SH-SY5Y (cell line): ENCODE data around the gene INPP4B.

Experiments
- GATA2 ChIP-seq: IDR thresholded peaks from 2 replicates; pipeline ENCODE4 v1.6.1; 2011; ENCODE audit warnings: mild to moderate bottlenecking, low read depth, low read length
- GATA3 ChIP-seq: IDR thresholded peaks from 2 replicates; pipeline ENCODE4 v1.6.1; 2011; ENCODE audit warnings: low read depth, mild to moderate bottlenecking, low read length, moderate library complexity

- TF ChIP-seq GATA2 (no peak), GATA3 (no peak)
Observed at GRCh38 chr4:142811034-142811433, 35.1 kb downstream of the INPP4B start.
